Stimulated activated CD8-positive, alpha-beta memory T cell treated with anti-CD3 and anti-CD28 coated beads, Interleukin-4, amount 100 ng/mL, for 48 hours (primary cell): ENCODE measurements around the gene CLCN6.

Source experiments
- DNase-seq: peaks from one replicate; pipeline ENCODE4 v3.0.0-alpha.2; 2020

Gene CLCN6

GRCh38 chr1:11880911-11881748, 75.1 kb downstream of the CLCN6 start:
- DNase-seq: no peak

GRCh38 chr1:11881749-11882441, 75.9 kb downstream of the CLCN6 start:
- no peak for DNase-seq

GRCh38 chr1:11882814-11883538, 77.0 kb downstream of the CLCN6 start:
- DNase-seq: no peak

GRCh38 chr1:11885916-11886315, 79.9 kb downstream of the CLCN6 start:
- no peak for DNase-seq

- DNase-seq: no peak
Observed at GRCh38 chr1:11886986-11887665, 81.1 kb downstream of the CLCN6 start.

GRCh38 chr1:11887666-11888007, 81.6 kb downstream of the CLCN6 start:
- no peak for DNase-seq

- no peak for DNase-seq
Observed at GRCh38 chr1:11888206-11888876, 82.3 kb downstream of the CLCN6 start.

GRCh38 chr1:11888877-11889208, 82.9 kb downstream of the CLCN6 start:
- no peak for DNase-seq

GRCh38 chr1:11891433-11892186, 85.6 kb downstream of the CLCN6 start:
- no peak for DNase-seq
